ENCODE data around the gene KANSL1L.

The KANSL1L gene

DNA sequence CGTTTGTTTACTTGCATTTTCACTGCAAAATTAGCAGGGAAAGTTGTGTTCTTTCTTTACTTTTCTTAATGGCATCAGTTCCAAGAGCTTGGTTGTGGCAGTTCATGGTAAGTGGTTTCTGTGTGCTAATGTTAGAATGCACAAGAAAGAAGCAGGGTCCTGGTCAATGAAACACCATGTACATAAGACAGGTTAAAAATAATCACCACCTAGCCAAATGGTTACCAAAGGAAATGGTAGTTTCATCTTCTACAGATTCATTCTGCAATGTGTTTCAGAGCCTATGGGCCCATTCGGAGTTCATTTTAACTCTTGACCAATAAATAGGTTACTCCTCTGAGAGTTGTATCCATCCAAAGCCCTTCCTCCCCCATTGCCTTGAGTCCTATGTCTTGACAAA lies 186.9 kb downstream of the KANSL1L start:
- H3K27me3 ChIP-seq (ENCODE audit: control insufficient read depth, insufficient read depth, low read length), result no peaks in the 10 kb centered on the region
- H3K36me3 ChIP-seq (ENCODE audit: control insufficient read depth, insufficient read depth, low read length), result no peaks in the 10 kb centered on the region
- H3K4me3 ChIP-seq (ENCODE audit: low read depth, low read length), result no peak overlapping the region
- H3K4me1 ChIP-seq (ENCODE audit: control insufficient read depth, insufficient read depth, low read length), result no peaks in the 10 kb centered on the region
- H3K9me3 ChIP-seq (ENCODE audit: control insufficient read depth, insufficient read depth, low read length), result no peaks in the 10 kb centered on the region
- no peak overlapping the region for H3K9ac ChIP-seq (ENCODE audit: low read depth, low read length)

DNA sequence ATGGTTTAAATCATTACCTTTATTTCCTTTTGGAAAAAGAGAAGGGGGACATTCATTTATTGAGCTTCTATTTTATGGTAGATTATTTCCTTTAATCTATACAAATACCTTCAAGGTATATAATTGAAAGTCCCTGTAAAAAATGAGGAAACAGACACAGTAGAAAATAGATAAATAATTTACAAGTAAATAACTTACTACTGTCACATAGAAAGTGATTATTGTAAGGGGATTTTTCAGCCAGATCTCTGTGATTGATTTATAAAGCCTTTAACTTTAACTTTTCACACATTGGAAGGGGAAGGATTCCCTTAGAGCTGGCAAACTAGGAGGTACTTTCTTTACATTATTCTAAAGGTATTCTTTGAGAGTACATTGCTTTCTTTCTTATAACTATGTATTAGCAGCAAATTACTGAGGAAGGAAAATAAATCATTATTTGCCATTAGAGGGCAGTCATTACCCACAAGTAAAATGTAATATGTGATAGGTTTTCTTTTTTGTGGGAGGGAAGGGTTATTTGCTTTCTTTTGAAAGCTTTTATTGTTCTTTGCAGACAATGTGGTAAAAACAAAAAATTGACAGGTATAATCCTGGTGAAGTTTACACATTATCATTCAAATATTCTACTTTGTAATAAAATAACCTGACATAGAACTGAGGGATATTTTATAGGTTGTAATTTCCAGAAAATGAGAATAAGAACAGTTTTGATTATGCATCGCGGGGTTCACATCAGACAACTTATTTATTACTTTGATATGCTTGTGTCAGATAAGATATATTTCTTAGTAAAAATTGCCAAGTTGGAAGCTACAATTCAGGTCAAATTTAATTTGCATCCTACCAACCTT lies 193.6 kb downstream of the KANSL1L start:
- no peaks in the 10 kb centered on the region for H3K27me3 ChIP-seq (ENCODE audit: control insufficient read depth, insufficient read depth, low read length)
- no peak overlapping the region for H3K9ac ChIP-seq (ENCODE audit: low read depth, low read length)
- no peak overlapping the region for H3K4me3 ChIP-seq (ENCODE audit: low read depth, low read length)
- H3K4me1 ChIP-seq (ENCODE audit: control insufficient read depth, insufficient read depth, low read length), result no peaks in the 10 kb centered on the region
- H3K36me3 ChIP-seq (ENCODE audit: control insufficient read depth, insufficient read depth, low read length), result no peaks in the 10 kb centered on the region
- no peaks in the 10 kb centered on the region for H3K9me3 ChIP-seq (ENCODE audit: control insufficient read depth, insufficient read depth, low read length)

DNA sequence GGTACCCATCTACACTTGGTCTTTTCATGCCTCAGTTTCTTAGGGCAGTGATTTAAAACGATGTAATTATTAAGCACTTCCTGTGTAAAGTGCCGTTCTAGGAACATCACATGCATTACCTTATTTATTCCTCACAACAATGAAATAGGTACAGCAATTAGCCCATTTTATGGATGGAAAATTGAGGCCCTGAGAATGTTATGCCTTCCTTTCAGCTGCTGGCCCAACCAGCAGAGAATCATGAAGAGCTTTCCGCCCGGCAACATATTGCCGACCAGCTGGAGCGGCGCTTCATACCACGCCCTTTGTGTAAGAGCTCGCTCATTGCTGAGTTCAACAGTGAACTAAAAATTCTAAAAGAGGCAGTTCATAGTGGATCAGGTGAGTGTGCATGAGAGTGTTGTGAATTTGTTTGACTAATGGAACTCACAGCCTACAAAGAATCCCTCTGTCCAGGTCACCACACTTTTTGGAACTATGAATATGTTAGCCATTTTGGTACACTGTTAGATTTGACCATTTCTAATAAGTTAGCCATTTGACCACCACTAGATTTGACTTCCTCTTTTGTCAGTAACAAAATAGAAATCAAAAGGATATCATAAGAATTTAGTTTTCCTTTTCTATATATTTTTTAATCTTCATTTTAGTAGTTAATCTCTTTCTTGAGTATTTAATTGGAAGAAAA lies 194.4 kb downstream of the KANSL1L start:
- Histone ChIP-seq H3K9me3 (ENCODE audit: control insufficient read depth, insufficient read depth, low read length) (no peaks in the 10 kb centered on the region), H3K9ac (ENCODE audit: low read depth, low read length) (no peak overlapping the region), H3K4me3 (ENCODE audit: low read depth, low read length) (no peak overlapping the region), H3K4me1 (ENCODE audit: control insufficient read depth, insufficient read depth, low read length) (no peaks in the 10 kb centered on the region), H3K36me3 (ENCODE audit: control insufficient read depth, insufficient read depth, low read length) (no peaks in the 10 kb centered on the region), H3K27me3 (ENCODE audit: control insufficient read depth, insufficient read depth, low read length) (no peaks in the 10 kb centered on the region)

DNA sequence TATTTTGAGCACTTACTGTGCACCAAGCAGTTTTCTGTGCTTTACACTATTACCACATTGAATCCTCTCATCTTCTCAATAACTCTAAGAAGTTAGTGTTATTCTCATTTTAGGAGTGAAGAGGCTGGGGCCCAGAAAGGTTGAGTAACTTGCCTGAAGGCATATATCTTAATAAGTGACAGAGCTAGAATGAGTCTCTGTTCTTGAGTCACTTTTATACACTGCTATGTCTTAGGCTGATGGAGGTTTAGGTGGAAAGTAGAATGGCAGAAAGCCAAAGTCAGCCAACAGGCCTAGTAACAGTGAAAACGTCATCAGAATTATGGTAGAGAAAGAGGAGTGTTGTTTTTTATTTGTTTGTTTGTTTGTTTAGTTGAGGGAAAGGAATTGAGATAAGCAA lies 196.6 kb downstream of the KANSL1L start:
- no peaks in the 10 kb centered on the region for H3K36me3 ChIP-seq (ENCODE audit: control insufficient read depth, insufficient read depth, low read length)
- H3K9ac ChIP-seq (ENCODE audit: low read depth, low read length), result no peak overlapping the region
- H3K9me3 ChIP-seq (ENCODE audit: control insufficient read depth, insufficient read depth, low read length), result no peaks in the 10 kb centered on the region
- no peaks in the 10 kb centered on the region for H3K27me3 ChIP-seq (ENCODE audit: control insufficient read depth, insufficient read depth, low read length)
- H3K4me3 ChIP-seq (ENCODE audit: low read depth, low read length), result no peak overlapping the region
- no peaks in the 10 kb centered on the region for H3K4me1 ChIP-seq (ENCODE audit: control insufficient read depth, insufficient read depth, low read length)

DNA sequence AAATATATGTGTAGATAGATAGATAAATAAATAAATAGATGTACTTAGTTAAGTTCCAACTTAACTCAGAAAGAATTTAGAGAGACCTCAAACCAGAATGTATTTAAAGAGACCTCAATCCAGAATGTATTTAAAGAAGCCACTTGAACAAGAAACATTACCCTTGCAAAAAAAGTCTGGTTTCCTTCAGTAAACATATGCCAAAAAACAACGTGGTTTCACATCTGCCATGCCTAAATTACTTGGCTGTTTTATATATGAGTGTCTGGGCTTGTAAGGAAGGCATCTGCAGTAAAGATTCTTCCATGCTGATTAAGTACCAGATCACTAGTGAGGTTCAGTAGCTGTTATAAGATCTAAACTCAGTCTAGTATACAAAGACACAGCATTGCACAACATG lies 197.9 kb downstream of the KANSL1L start:
- Histone ChIP-seq H3K9me3 (ENCODE audit: control insufficient read depth, insufficient read depth, low read length) (no peaks in the 10 kb centered on the region), H3K36me3 (ENCODE audit: control insufficient read depth, insufficient read depth, low read length) (no peaks in the 10 kb centered on the region), H3K4me3 (ENCODE audit: low read depth, low read length) (no peak overlapping the region), H3K9ac (ENCODE audit: low read depth, low read length) (no peak overlapping the region), H3K4me1 (ENCODE audit: control insufficient read depth, insufficient read depth, low read length) (no peaks in the 10 kb centered on the region), H3K27me3 (ENCODE audit: control insufficient read depth, insufficient read depth, low read length) (no peaks in the 10 kb centered on the region)
